ENCODE measurements around the gene TMC8.

DNA sequence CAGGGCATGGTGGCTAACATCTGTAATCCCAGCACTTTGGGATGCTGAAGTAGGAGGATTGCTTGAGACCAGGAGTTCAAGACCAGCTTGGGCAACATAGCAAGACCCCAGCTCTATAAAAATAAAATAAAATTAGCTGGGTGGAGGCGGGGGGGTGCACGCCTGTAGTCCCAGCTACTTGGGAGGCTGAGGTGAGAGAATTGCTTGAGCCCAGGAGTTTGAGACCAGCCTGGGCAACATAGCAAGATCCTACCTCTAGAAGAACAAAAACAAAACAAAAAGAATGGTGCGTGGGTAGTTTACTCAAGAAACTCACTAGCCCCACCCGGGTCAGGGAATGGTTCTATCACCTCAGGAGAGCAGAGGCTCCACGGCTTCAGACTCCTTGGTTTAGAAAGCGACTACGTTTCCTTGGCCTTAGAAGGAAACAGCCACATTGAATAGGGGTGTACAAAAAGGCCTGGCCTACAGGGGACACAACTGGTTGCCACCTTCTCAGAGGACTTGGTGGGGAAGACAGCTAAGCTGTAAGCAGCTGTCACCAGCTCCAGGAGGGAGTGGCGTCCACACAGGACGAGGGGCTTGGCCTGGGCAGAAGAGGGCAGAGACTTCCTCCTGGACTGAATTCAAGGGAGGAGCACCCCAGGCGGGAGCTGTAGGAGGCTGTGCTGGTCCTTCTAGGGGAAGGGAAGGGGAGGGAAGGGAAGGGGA is 55.6 kb downstream of the TMC8 start:
- TF ChIP-seq GATA2 (IDR thresholded peaks at IDR 0.05; ENCODE audit: low read depth, low read length) (no peak), GATA3 (IDR thresholded peaks at IDR 0.05; ENCODE audit: low read depth, low read length) (no peak)
